GM12872 (cell line): Measurements from ENCODE around the gene DGKI.

Experiments used
- CTCF ChIP-seq: IDR thresholded peaks from 3 replicates; pipeline ENCODE4 v1.5.1; 2011; ENCODE audit warnings: low read depth, mild to moderate bottlenecking, low read length, moderate library complexity; ENCODE audit not compliant: insufficient read depth

DGKI gene

GRCh38 chr7:137717811-137718271 lies 128.9 kb downstream of the DGKI start:
- TF ChIP-seq CTCF: no peak

- no peak for TF ChIP-seq CTCF
These were observed 129.7 kb downstream of the DGKI start for GRCh38 chr7:137717045-137717444.

- no peak for TF ChIP-seq CTCF
These were observed 130.7 kb downstream of the DGKI start for GRCh38 chr7:137716061-137716460.

- TF ChIP-seq CTCF: no peak
These were observed 131.2 kb downstream of the DGKI start for GRCh38 chr7:137715533-137715932.

- TF ChIP-seq CTCF: no peak
These were observed 131.7 kb downstream of the DGKI start for GRCh38 chr7:137715121-137715520.

- TF ChIP-seq CTCF: no peak
These were observed 142.1 kb downstream of the DGKI start for GRCh38 chr7:137704723-137705122.

GRCh38 chr7:137703291-137704010 lies 143.3 kb downstream of the DGKI start:
- no peak for TF ChIP-seq CTCF

- no peak for TF ChIP-seq CTCF
These were observed 149.8 kb downstream of the DGKI start for GRCh38 chr7:137696988-137697387.
